ENCODE results near the gene MFAP5. TPM values are rescaled to one million over a fixed set of nuclear protein-coding genes. Genes with fewer than 3 reads are reported as not detected.

The MFAP5 gene
- polyA plus RNA-seq, 1 donor (not counting 4 experiments of a cell fraction or from before 2014, with no cell fraction given), result 317 TPM

DNA sequence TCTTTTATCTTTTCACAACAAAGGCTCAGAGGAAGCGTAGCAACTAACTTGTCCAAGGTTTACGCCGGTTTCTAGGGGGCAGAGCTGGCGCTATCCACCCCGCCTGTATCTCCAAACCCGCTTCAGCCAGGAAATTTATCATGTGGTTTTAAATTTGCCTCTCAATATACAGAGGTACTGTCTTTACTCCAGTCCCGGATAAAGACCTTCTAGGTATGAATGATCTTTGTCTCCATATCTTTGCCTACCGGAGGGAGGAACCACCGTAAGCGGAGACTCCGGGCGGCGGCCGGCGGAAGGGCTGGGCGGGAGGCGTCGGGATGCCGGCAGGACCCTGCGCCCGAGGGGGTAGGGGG lies 34.5 kb upstream of the MFAP5 start:
- H3K4me1 ChIP-seq (ENCODE audit: control insufficient read depth, extremely low read depth, insufficient read depth, low read length), result peaks cover 24% of the 10 kb centered on the region
- no peaks in the 10 kb centered on the region for H3K9me1 ChIP-seq (ENCODE audit: control insufficient read depth, extremely low read depth, insufficient read depth, low read length)
- H3K9me3 ChIP-seq (ENCODE audit: control insufficient read depth, low read depth, low read length), result no peaks in the 10 kb centered on the region
- no peak for DNase-seq (ENCODE audit: low read depth, low spot score)
- no peaks in the 10 kb centered on the region for H4K20me1 ChIP-seq (ENCODE audit: control insufficient read depth, extremely low read depth, insufficient read depth, low read length)
- H3K4me3 ChIP-seq (ENCODE audit: control insufficient read depth in 2 of 3, extremely low read depth in 1 of 3, insufficient read depth in 2 of 3, low read depth in 1 of 3, low read length in 3 of 3), result peak overlapping the region; percentile 68 to 94 (median 81)
- peak overlapping the region; percentile 77 for H2AFZ ChIP-seq (ENCODE audit: control insufficient read depth, low read length)
- H3K79me2 ChIP-seq (ENCODE audit: control insufficient read depth, insufficient read depth, low read length), result peaks cover 36% of the 10 kb centered on the region
- FAIRE-seq, result peak; percentile 26
- no peaks in the 10 kb centered on the region for H3K36me3 ChIP-seq (ENCODE audit: control insufficient read depth in 2 of 2, extremely low read depth in 1 of 2, insufficient read depth in 2 of 2, low read length in 2 of 2)
- dilution Hi-C loops (cut with MboI; ENCODE audit: extremely low pct_ligation_motif_present, low sequenced_read_pairs), result no loop called here
- TF ChIP-seq, protein P1, sequence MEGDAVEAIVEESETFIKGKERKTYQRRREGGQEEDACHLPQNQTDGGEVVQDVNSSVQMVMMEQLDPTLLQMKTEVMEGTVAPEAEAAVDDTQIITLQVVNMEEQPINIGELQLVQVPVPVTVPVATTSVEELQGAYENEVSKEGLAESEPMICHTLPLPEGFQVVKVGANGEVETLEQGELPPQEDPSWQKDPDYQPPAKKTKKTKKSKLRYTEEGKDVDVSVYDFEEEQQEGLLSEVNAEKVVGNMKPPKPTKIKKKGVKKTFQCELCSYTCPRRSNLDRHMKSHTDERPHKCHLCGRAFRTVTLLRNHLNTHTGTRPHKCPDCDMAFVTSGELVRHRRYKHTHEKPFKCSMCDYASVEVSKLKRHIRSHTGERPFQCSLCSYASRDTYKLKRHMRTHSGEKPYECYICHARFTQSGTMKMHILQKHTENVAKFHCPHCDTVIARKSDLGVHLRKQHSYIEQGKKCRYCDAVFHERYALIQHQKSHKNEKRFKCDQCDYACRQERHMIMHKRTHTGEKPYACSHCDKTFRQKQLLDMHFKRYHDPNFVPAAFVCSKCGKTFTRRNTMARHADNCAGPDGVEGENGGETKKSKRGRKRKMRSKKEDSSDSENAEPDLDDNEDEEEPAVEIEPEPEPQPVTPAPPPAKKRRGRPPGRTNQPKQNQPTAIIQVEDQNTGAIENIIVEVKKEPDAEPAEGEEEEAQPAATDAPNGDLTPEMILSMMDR (optimal IDR thresholded peaks at IDR 0.05 in 1 of 3, IDR thresholded peaks at IDR 0.05 in 1 of 3, conservative IDR thresholded peaks at IDR 0.05 in 1 of 3; ENCODE audit: extremely low read depth in 1 of 3, insufficient read depth in 2 of 3, low read length in 3 of 3), result no peak
- TF ChIP-seq EZH2 (IDR thresholded peaks at IDR 0.05; ENCODE audit: low read length), result no peak
- peak overlapping the region; percentile 90 for H3K4me2 ChIP-seq (ENCODE audit: control insufficient read depth, extremely low read depth, insufficient read depth, low read depth, low read length)
- peak overlapping the region; percentile 88 for H3K9ac ChIP-seq (ENCODE audit: control insufficient read depth, extremely low read depth, insufficient read depth, low read length)
- peak overlapping the region; percentile 76 for H3K27ac ChIP-seq (ENCODE audit: control insufficient read depth, insufficient read depth, low read length)
- no peaks in the 10 kb centered on the region for H3K27me3 ChIP-seq (ENCODE audit: control insufficient read depth, extremely low read depth, insufficient read depth, low read length)

DNA sequence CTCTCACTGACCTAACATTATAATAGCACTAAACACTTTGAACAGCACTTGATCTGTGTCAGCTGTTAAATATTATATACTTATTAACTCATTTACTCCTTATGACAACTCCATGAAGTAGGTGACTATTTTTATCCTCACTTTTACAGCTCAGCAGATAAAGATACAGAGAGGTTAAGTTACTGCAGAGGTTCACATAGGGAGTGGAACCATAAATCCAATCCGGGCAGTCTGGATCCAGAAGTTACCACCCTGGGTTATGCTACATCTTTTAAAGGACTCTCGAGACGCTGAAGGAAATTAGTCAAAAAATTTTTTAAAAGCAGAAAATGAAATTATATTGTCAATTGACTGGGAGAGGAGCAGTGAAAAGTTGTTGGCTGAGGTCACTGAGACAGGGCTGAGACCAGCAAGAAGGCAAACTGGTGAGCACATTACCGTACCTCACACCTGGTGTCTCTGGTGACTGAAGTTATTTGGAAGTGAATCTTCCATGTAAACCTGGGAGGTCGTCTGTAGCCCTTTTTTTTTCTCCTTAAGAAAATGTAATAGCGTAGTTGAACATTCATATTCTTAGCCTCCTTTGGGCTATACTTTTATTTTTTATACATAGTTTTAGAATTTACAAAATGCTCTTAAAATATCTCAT lies 33.9 kb upstream of the MFAP5 start:
- H3K9me1 ChIP-seq (ENCODE audit: control insufficient read depth, extremely low read depth, insufficient read depth, low read length), result no peaks in the 10 kb centered on the region
- TF ChIP-seq, protein P1 (optimal IDR thresholded peaks at IDR 0.05 in 1 of 3, IDR thresholded peaks at IDR 0.05 in 1 of 3, conservative IDR thresholded peaks at IDR 0.05 in 1 of 3; ENCODE audit: extremely low read depth in 1 of 3, insufficient read depth in 2 of 3, low read length in 3 of 3), result no peak
- TF ChIP-seq EZH2 (IDR thresholded peaks at IDR 0.05; ENCODE audit: low read length), result no peak
- dilution Hi-C loops (cut with MboI; ENCODE audit: extremely low pct_ligation_motif_present, low sequenced_read_pairs), result no loop called here
- FAIRE-seq (no peak), DNase-seq (ENCODE audit: low read depth, low spot score) (no peak)
- peak overlapping the region; percentile 88 for H3K9ac ChIP-seq (ENCODE audit: control insufficient read depth, extremely low read depth, insufficient read depth, low read length)
- peaks cover 32% of the 10 kb centered on the region for H3K79me2 ChIP-seq (ENCODE audit: control insufficient read depth, insufficient read depth, low read length)
- H3K27me3 ChIP-seq (ENCODE audit: control insufficient read depth, extremely low read depth, insufficient read depth, low read length), result no peaks in the 10 kb centered on the region
- H3K4me2 ChIP-seq (ENCODE audit: control insufficient read depth, extremely low read depth, insufficient read depth, low read depth, low read length), result peak overlapping the region; percentile 90
- H2AFZ ChIP-seq (ENCODE audit: control insufficient read depth, low read length), result peak overlapping the region; percentile 77
- peak overlapping the region; percentile 76 for H3K27ac ChIP-seq (ENCODE audit: control insufficient read depth, insufficient read depth, low read length)
- no peaks in the 10 kb centered on the region for H4K20me1 ChIP-seq (ENCODE audit: control insufficient read depth, extremely low read depth, insufficient read depth, low read length)
- H3K36me3 ChIP-seq (ENCODE audit: control insufficient read depth in 2 of 2, extremely low read depth in 1 of 2, insufficient read depth in 2 of 2, low read length in 2 of 2), result no peaks in the 10 kb centered on the region
- H3K4me3 ChIP-seq (ENCODE audit: control insufficient read depth in 2 of 3, extremely low read depth in 1 of 3, insufficient read depth in 2 of 3, low read depth in 1 of 3, low read length in 3 of 3), result peak overlapping the region; percentile 68 to 94 (median 81)
- H3K4me1 ChIP-seq (ENCODE audit: control insufficient read depth, extremely low read depth, insufficient read depth, low read length), result peaks cover 25% of the 10 kb centered on the region
- H3K9me3 ChIP-seq (ENCODE audit: control insufficient read depth, low read depth, low read length), result no peaks in the 10 kb centered on the region

All from keratinocyte (primary cell).